ENCODE data around the gene CYB5D1. TPM values are rescaled to one million over a fixed set of nuclear protein-coding genes. Genes with fewer than 3 reads are reported as not detected.
A peak's percentile ranks its signal among the peaks of the same experiment; 100 is the strongest.

CYB5D1 gene
- total RNA-seq, 1 donor from 2014 or later: 21.1 TPM

GRCh38 chr17:7836596-7837407, 21.0 kb upstream of the CYB5D1 start:
- Mint-ChIP-seq H3K36me3 (ENCODE audit: low read depth, unreplicated experiment) (peaks cover 4% of the 10 kb centered on the region), H3K27me3 (ENCODE audit: low read depth, unreplicated experiment) (peaks cover 14% of the 10 kb centered on the region), H3K4me3 (ENCODE audit: unreplicated experiment) (peak overlapping the region; percentile 95), H3K4me1 (ENCODE audit: low read depth, unreplicated experiment) (peaks cover 42% of the 10 kb centered on the region), H3K27ac (ENCODE audit: unreplicated experiment) (peak overlapping the region; percentile 89), H3K9me3 (ENCODE audit: unreplicated experiment) (no peaks in the 10 kb centered on the region)
- Histone ChIP-seq H3K4me1 (ENCODE audit: insufficient read depth, low read length) (peaks cover 55% of the 10 kb centered on the region), H3K27ac (ENCODE audit: low read depth, low read length) (peak overlapping the region; percentile 93), H3K4me3 (ENCODE audit: insufficient read depth, low read depth, low read length) (peak overlapping the region; percentile 77), H3K27me3 (ENCODE audit: insufficient read depth, low read length) (no peaks in the 10 kb centered on the region), H3K9ac (ENCODE audit: low read length) (peak overlapping the region; percentile 94), H3K9me3 (ENCODE audit: insufficient read depth, low read depth, low read length) (no peaks in the 10 kb centered on the region), H3K79me2 (ENCODE audit: insufficient read depth, low read length) (peaks cover 25% of the 10 kb centered on the region), H4K20me1 (ENCODE audit: insufficient read depth, low read length) (peaks cover 31% of the 10 kb centered on the region), H3K36me3 (ENCODE audit: insufficient read depth, low read length) (no peaks in the 10 kb centered on the region), H3K4me2 (ENCODE audit: low read length) (peak overlapping the region; percentile 100), H2AFZ (ENCODE audit: low read depth, low read length) (peak overlapping the region; percentile 82)
- FAIRE-seq (no peak), DNase-seq (ENCODE audit: low read depth) (peak; percentile 85)
- TF ChIP-seq CTCF (IDR thresholded peaks at IDR 0.05; ENCODE audit: insufficient read depth, low read depth, low read length) (no peak), EZH2 (IDR thresholded peaks at IDR 0.05; ENCODE audit: insufficient read depth, low read length) (no peak)

GRCh38 chr17:7837408-7838088, 20.3 kb upstream of the CYB5D1 start:
- peak overlapping the region; percentile 9 for H3K27ac ChIP-seq (ENCODE audit: low read depth, low read length)
- H2AFZ ChIP-seq (ENCODE audit: low read depth, low read length): no peak overlapping the region
- no peak for TF ChIP-seq EZH2 (IDR thresholded peaks at IDR 0.05; ENCODE audit: insufficient read depth, low read length)
- TF ChIP-seq CTCF (IDR thresholded peaks at IDR 0.05; ENCODE audit: insufficient read depth, low read depth, low read length): no peak
- H3K4me1 ChIP-seq (ENCODE audit: insufficient read depth, low read length): peaks cover 58% of the 10 kb centered on the region
- peak overlapping the region; percentile 95 for H3K4me3 Mint-ChIP-seq (ENCODE audit: unreplicated experiment)
- peaks cover 4% of the 10 kb centered on the region for H3K36me3 Mint-ChIP-seq (ENCODE audit: low read depth, unreplicated experiment)
- FAIRE-seq: no peak
- H3K27ac Mint-ChIP-seq (ENCODE audit: unreplicated experiment): peak overlapping the region; percentile 89
- peak overlapping the region; percentile 100 for H3K4me2 ChIP-seq (ENCODE audit: low read length)
- H3K4me1 Mint-ChIP-seq (ENCODE audit: low read depth, unreplicated experiment): peaks cover 42% of the 10 kb centered on the region
- no peaks in the 10 kb centered on the region for H3K27me3 ChIP-seq (ENCODE audit: insufficient read depth, low read length)
- H3K36me3 ChIP-seq (ENCODE audit: insufficient read depth, low read length): no peaks in the 10 kb centered on the region
- peaks cover 31% of the 10 kb centered on the region for H4K20me1 ChIP-seq (ENCODE audit: insufficient read depth, low read length)
- H3K9me3 Mint-ChIP-seq (ENCODE audit: unreplicated experiment): no peaks in the 10 kb centered on the region
- peaks cover 25% of the 10 kb centered on the region for H3K79me2 ChIP-seq (ENCODE audit: insufficient read depth, low read length)
- peak overlapping the region; percentile 94 for H3K9ac ChIP-seq (ENCODE audit: low read length)
- peak overlapping the region; percentile 77 for H3K4me3 ChIP-seq (ENCODE audit: insufficient read depth, low read depth, low read length)
- no peaks in the 10 kb centered on the region for H3K9me3 ChIP-seq (ENCODE audit: insufficient read depth, low read depth, low read length)
- no peak for DNase-seq (ENCODE audit: low read depth)
- peaks cover 7% of the 10 kb centered on the region for H3K27me3 Mint-ChIP-seq (ENCODE audit: low read depth, unreplicated experiment)

Data from astrocyte (in vitro differentiated cells and primary cell).